NT2/D1 (cell line): ENCODE data around the gene SV2B.

Experiments used
- DNase-seq: peaks from one replicate; pipeline ENCODE4 v3.0.0-alpha.2; 2011; ENCODE audit warnings: low read depth, low spot score
- H3K27me3 ChIP-seq: 2 replicates; pipeline ENCODE4 v1.6.0; 2011; ENCODE audit warnings: mild to moderate bottlenecking; ENCODE audit not compliant: insufficient read length, insufficient read depth
- H3K36me3 ChIP-seq: 2 replicates; pipeline ENCODE4 v1.6.1; 2011; ENCODE audit warnings: mild to moderate bottlenecking, low read length, mixed read lengths; ENCODE audit not compliant: insufficient read depth, insufficient read length
- H3K4me1 ChIP-seq: 2 replicates; pipeline ENCODE4 v1.5.1; 2011; ENCODE audit not compliant: insufficient read depth, insufficient read length
- H3K4me3 ChIP-seq: 2 replicates; pipeline ENCODE4 v1.5.1; 2011; ENCODE audit warnings: low read depth; ENCODE audit not compliant: insufficient read length
- H3K9ac ChIP-seq: 2 replicates; pipeline ENCODE4 v1.6.0; 2011; ENCODE audit warnings: low read depth; ENCODE audit not compliant: insufficient read length
- H3K9me3 ChIP-seq: 2 replicates; pipeline ENCODE4 v1.5.1; 2011; ENCODE audit warnings: mild to moderate bottlenecking, low read length; ENCODE audit not compliant: insufficient read depth
- SUZ12 ChIP-seq: IDR thresholded peaks from 2 replicates; pipeline ENCODE4 v1.6.1; 2011; ENCODE audit not compliant: insufficient read length, insufficient read depth; ENCODE audit errors: extremely low read depth
- YY1 ChIP-seq: IDR thresholded peaks from 2 replicates; pipeline ENCODE4 v1.6.1; 2011; ENCODE audit not compliant: insufficient read length, insufficient read depth
- ZNF274 ChIP-seq: IDR thresholded peaks from 2 replicates; pipeline ENCODE4 v1.6.1; 2011; ENCODE audit warnings: mild to moderate bottlenecking, low read depth, low read length

SV2B gene

GRCh38 chr15:91196768-91197167, 96.7 kb downstream of the SV2B start:
- Histone ChIP-seq H3K4me1 (peaks cover 3% of the 10 kb centered on the region), H3K9me3 (no peaks in the 10 kb centered on the region), H3K9ac (no peak overlapping the region), H3K36me3 (no peaks in the 10 kb centered on the region), H3K4me3 (no peak overlapping the region), H3K27me3 (no peaks in the 10 kb centered on the region)
- TF ChIP-seq SUZ12 (no peak), ZNF274 (no peak), YY1 (no peak)
- DNase-seq = no peak

- no peaks in the 10 kb centered on the region for H3K27me3 ChIP-seq
- peaks cover 10% of the 10 kb centered on the region for H3K4me1 ChIP-seq
- H3K9ac ChIP-seq = no peak overlapping the region
- H3K4me3 ChIP-seq = no peak overlapping the region
- H3K36me3 ChIP-seq = no peaks in the 10 kb centered on the region
- TF ChIP-seq SUZ12 = no peak
- TF ChIP-seq YY1 = no peak
- TF ChIP-seq ZNF274 = no peak
- H3K9me3 ChIP-seq = no peaks in the 10 kb centered on the region
- DNase-seq = no peak
Observed at GRCh38 chr15:91199511-91199910, 99.5 kb downstream of the SV2B start.

GRCh38 chr15:91200101-91200754, 100.2 kb downstream of the SV2B start:
- H3K36me3 ChIP-seq = no peaks in the 10 kb centered on the region
- no peaks in the 10 kb centered on the region for H3K9me3 ChIP-seq
- peaks cover 10% of the 10 kb centered on the region for H3K4me1 ChIP-seq
- no peaks in the 10 kb centered on the region for H3K27me3 ChIP-seq
- H3K9ac ChIP-seq = no peak overlapping the region
- DNase-seq = no peak
- TF ChIP-seq SUZ12 (no peak), YY1 (no peak), ZNF274 (no peak)
- no peak overlapping the region for H3K4me3 ChIP-seq

- H3K36me3 ChIP-seq = no peaks in the 10 kb centered on the region
- H3K9ac ChIP-seq = no peak overlapping the region
- no peaks in the 10 kb centered on the region for H3K9me3 ChIP-seq
- H3K4me3 ChIP-seq = no peak overlapping the region
- peaks cover 10% of the 10 kb centered on the region for H3K4me1 ChIP-seq
- no peaks in the 10 kb centered on the region for H3K27me3 ChIP-seq
- TF ChIP-seq SUZ12 = no peak
- no peak for TF ChIP-seq ZNF274
- no peak for TF ChIP-seq YY1
- DNase-seq = no peak
Observed at GRCh38 chr15:91202510-91203102, 102.5 kb downstream of the SV2B start.

- Histone ChIP-seq H3K9ac (no peak overlapping the region), H3K27me3 (no peaks in the 10 kb centered on the region), H3K9me3 (no peaks in the 10 kb centered on the region), H3K4me1 (peaks cover 10% of the 10 kb centered on the region), H3K4me3 (no peak overlapping the region), H3K36me3 (no peaks in the 10 kb centered on the region)
- no peak for TF ChIP-seq SUZ12
- no peak for TF ChIP-seq ZNF274
- TF ChIP-seq YY1 = no peak
- DNase-seq = no peak
Observed at GRCh38 chr15:91203619-91204203, 103.7 kb downstream of the SV2B start.

GRCh38 chr15:91208371-91208770, 108.3 kb downstream of the SV2B start:
- H3K4me1 ChIP-seq = no peaks in the 10 kb centered on the region
- H3K27me3 ChIP-seq = no peaks in the 10 kb centered on the region
- no peak for TF ChIP-seq ZNF274
- H3K4me3 ChIP-seq = no peak overlapping the region
- no peak for DNase-seq
- H3K36me3 ChIP-seq = no peaks in the 10 kb centered on the region
- H3K9me3 ChIP-seq = no peaks in the 10 kb centered on the region
- no peak overlapping the region for H3K9ac ChIP-seq

GRCh38 chr15:91209318-91209717, 109.3 kb downstream of the SV2B start:
- H3K9me3 ChIP-seq = no peaks in the 10 kb centered on the region
- TF ChIP-seq ZNF274 = no peak
- TF ChIP-seq SUZ12 = no peak
- TF ChIP-seq YY1 = no peak
- H3K36me3 ChIP-seq = no peaks in the 10 kb centered on the region
- no peak for DNase-seq
- H3K4me3 ChIP-seq = no peak overlapping the region
- no peak overlapping the region for H3K9ac ChIP-seq
- H3K4me1 ChIP-seq = no peaks in the 10 kb centered on the region
- no peaks in the 10 kb centered on the region for H3K27me3 ChIP-seq
